ENCODE data around the gene CNTNAP2.

CNTNAP2 gene

GRCh38 chr7:146701166-146701565, 584.6 kb downstream of the CNTNAP2 start:
- no peak for DNase-seq

DNA sequence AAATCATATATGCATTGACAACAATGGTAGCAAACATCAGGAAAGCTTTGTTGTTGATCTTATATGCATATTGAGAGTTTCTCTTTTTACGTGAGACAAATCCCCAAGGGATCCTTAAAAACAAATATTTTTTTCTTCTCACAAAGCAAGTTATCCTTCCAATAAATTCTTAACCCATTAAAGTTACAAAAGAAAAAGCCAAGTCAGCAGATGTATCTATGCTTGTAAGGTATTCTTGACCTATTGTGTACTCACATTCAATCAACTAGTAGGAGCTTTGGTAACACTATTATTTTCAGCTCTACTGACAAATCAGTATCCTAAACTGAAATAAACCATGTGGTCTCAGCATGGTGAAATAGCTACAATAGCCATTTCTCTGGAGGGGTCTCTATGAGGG, 586.3 kb downstream of the CNTNAP2 start:
- DNase-seq, result no peak

DNA sequence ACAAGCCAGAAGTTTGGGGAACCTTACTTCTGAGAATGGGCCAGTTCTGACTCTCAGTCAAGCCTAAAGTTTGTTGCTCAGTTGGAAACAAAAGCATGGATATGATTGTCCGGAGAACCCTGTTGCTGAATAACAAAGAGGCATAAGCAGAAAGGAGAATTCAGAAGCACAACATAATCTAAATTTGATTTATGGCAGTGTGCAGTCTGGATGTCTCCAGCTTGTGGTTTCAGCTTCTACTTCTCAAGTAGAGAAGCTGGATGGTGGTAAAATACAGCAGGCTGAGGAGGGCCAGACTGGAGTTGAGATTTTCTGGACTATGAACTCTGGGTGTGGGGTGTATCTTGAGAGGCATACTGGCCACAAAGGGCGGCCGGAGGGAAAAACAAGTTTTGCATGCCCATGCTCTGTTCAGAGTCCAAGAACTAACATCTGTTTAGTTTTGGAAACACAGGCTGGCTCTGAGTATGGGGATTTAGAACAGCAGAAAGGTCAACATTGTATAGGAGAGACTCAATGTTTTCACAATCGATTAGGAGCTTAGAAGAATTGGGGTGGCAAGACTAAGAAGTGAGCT, 592.9 kb downstream of the CNTNAP2 start:
- no peak for DNase-seq

- no peak for DNase-seq
Measured at GRCh38 chr7:146713205-146713604, 596.6 kb downstream of the CNTNAP2 start.

DNA sequence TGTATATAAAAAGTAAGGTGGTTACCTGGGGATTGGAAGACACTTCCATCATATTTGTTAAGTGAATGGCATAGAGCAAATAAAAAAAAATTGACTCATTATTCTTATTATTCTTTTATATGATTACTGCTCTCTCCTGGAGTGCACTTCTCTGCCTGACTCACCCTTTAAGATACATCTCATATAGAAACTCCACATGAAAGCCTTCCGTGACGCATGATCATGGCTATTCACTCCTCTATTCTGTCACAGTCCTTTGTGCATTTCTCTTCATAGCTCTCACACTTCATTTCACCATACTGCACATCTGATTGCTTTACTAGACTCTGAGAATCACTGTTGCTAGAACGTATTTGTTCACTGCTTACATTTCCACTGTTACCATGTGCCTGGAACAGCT, 597.3 kb downstream of the CNTNAP2 start:
- DNase-seq, result no peak

DNA sequence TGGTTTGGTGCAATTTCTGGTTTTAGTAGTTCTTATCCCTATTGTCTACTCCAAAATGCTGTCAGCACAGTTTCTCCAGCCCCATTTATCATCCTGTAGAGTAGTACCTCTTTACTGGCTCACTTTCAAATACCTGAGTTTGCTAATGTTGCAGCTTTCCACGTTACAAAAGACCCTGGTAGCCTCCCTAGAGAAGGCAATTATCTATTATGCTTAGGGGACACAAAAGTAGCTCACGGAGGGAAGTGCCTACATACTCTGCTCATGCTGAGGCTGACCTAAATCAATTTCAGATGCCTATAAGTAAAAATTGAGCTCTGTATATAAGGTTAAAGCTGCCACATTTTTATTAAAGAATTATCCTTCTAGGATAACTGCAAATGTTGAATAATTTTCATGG, 603.6 kb downstream of the CNTNAP2 start:
- DNase-seq, result no peak

DNA sequence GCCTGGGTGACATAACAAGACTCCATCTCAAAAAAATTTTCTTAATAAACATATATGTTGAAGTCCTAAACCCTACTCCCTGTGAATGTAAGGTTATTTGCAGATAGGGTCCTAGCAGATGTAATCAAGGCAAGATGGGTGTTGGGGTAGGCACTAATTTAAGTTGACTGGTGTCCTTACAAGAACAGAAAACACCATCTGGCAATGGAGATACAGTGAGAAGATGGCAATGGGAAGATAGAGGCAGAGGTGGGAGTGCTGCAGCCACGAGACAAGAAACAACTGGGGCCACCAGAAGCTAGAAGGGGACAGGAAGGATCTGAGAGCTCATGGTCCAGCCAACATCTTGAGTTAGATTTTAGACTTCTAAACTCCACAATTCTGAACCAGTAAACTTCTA, 606.4 kb downstream of the CNTNAP2 start:
- DNase-seq, result no peak

GRCh38 chr7:146725520-146725919, 608.9 kb downstream of the CNTNAP2 start:
- DNase-seq, result no peak

GRCh38 chr7:146728141-146728540, 611.5 kb downstream of the CNTNAP2 start:
- DNase-seq, result no peak

DNA sequence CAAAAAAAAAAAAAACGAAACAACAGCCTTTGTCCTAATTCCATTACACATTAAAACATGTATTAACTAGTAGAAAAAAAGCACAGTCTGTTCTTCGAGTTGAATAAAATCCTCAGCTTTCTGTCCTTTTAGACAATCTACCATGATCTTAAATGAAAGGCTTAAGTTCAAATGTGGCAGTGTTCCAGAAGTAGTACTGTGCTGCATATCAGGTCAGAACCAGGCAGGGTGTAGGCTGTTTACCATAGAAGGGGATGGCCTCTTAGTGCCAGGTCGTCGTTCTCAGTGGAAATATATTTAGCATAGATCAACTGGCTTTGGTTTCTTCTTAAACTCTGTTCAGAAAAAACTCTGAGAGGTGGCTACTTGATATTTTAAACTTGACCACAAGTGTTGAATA, 612.0 kb downstream of the CNTNAP2 start:
- no peak for DNase-seq

DNA sequence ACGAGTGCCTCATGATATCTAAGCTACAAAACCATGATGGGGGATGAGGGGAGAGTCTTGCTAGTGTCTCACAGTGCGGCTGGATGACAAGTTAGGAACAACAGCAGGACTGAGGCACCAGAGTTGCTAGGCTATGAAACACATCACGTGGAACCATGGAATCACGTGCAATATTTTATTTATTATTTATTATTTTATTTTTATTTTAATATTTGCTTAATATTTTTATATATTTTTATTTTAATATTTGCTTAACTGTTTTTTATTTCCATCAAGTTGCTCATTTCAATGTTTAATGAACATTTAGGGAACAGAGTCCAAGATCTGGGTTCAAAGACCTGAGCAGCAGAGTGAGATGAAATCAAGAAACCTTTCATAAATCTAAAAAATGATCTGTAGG, 614.6 kb downstream of the CNTNAP2 start:
- DNase-seq, result no peak

GRCh38 chr7:146735992-146736391, 619.4 kb downstream of the CNTNAP2 start:
- no peak for DNase-seq

DNA sequence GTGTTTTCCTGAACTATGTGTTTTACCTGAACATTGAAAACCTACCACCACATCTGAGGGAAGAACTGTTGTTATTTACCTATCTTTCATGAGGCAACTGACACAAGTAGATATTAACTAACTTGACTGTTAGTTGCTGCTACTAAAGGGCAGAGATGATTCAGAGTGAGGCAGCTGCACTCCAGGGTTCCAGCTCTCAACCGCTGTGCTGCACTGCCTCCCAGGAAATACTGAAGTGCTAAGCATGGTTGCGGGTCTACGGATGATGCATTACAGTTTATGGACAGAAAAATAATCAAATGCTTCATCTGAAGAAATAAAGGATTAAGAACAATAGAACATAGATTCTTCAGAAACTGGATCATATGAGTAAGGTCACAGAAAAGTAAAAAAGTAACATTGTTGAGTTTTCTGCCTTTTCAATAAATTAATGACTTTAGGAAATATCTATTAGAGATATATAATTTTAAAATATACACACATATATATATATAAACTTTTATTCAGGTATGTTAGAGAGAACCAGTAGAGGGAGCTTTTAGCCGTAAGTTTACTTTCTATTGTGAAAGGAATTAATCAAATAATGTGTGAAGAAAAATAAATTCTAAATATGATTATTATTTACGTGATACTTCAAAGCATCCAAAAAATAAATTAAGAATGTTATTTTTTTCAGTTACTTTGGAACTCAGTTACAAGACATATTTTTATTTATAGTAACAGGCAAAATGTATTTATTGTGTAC, 620.0 kb downstream of the CNTNAP2 start:
- no peak for DNase-seq

GRCh38 chr7:146740039-146740438, 623.4 kb downstream of the CNTNAP2 start:
- DNase-seq, result no peak

DNA sequence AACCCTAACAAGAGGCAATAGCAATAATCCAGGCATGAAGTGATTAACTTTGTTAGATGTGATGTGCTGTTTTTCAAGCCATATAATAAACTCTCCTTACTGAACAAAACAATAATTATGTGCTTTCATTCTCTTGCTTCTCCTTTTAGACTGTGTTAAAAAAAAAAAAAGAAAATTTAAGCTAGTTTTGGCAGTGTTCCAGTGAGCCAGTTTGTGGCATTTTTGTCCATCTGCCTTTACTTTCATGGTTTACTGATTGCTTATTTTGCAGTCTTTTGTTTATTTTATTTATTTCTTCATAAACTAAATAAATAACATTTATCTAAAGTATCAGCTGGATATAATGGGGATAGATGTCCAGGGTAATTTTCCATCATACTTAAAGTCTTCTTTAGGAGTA, 625.3 kb downstream of the CNTNAP2 start:
- DNase-seq, result no peak

GRCh38 chr7:146754385-146754784, 637.8 kb downstream of the CNTNAP2 start:
- DNase-seq, result no peak

GRCh38 chr7:146755585-146755984, 639.0 kb downstream of the CNTNAP2 start:
- DNase-seq, result no peak

DNA sequence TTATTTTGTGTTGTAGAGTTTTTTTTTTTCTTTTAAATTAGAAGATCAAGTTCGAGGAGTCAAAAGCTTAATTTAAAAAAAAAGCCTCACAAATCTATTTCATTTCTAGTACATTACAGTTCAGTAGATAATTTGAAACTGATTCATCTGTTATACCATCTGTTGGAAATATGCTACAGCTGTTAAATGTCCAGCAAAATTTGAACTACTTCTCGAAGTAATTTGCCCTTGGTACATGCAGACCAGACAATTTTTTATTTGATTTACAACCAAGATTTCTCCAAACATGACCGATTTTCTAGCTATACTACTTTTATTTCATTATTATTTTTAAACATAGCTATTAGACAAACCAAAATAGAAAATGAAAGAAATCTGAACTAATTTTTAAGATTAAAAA, 647.9 kb downstream of the CNTNAP2 start:
- no peak for DNase-seq

GRCh38 chr7:146768957-146769356, 652.4 kb downstream of the CNTNAP2 start:
- DNase-seq, result no peak

- DNase-seq, result no peak
Measured at GRCh38 chr7:146772601-146773000, 656.0 kb downstream of the CNTNAP2 start.

GRCh38 chr7:146773506-146773905, 656.9 kb downstream of the CNTNAP2 start:
- no peak for DNase-seq

DNA sequence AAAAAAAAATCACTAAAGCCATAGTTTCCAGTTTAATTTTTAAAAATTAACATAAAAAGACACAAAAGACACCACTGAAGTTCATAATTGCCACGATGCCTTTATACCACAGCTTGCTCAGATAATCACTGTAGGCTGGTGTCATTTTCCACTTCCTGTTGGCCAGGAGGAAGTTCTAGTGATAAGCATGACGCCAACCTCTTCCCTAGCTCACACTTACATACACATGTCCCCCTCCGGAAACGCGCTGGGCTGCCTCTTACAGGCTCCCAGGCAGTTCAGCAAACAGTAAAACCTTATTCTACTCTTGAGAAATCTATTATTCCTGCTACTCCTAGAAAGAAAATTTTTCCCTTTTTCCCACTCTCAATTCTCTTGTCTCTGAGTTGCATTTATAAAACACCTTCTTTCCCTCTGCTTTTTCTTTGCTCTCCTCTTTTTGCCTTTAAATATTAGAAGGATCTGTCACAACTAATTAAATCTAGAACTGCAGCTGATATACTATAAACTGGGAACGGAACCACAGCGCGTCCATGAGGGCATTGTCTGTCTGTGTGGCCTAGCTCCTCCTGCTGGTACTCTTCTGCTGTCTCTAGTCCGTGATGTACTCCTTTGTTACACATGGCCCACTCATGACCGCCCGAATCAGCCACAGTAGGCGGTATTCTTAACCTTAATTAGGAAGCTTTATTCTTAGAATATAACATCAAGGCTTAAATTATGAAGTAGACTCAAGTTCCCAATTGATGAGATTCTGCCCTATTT, 664.9 kb downstream of the CNTNAP2 start:
- no peak for DNase-seq

GRCh38 chr7:146787266-146787665, 670.7 kb downstream of the CNTNAP2 start:
- DNase-seq, result no peak

DNA sequence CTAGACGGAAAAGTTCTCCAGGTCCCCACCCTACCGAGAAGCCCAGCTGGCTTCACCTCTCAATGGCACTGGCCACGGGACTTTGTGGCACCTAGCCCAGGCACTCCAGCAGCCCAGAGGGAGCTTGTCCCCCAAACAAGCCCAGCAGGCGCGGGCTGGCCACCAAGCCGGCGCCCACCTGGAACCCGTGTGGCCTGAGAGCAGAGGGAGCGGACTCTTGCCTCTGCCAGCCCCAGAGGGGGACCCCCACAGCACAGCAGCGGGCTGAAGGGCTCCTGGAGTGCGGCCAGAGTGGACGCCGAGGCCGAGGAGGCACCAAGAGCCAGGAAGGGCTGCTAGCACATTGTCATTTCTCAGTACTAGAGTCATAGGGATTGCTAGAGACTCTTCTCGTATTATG, 671.4 kb downstream of the CNTNAP2 start:
- DNase-seq, result no peak

Measured in NCI-H510A (cell line).